ENCODE data around the gene CTSD. TPM values are rescaled to one million over a fixed set of nuclear protein-coding genes. Genes with fewer than 3 reads are reported as not detected.

The CTSD gene
- total RNA-seq, 3 donors from 2014 or later (not counting 1 experiment from before 2014, with no cell fraction given): 388 to 446 (median 415) TPM

GRCh38 chr11:1751531-1751921, 12.2 kb downstream of the CTSD start:
- peaks cover 36 to 85% of the 10 kb centered on the region in 2 donors for H3K4me1 Mint-ChIP-seq

GRCh38 chr11:1750840-1751530, 12.7 kb downstream of the CTSD start:
- 64% methylated on average over 14 of the region's 14 CpGs for WGBS (ENCODE audit: insufficient coverage)
- H3K36me3 ChIP-seq (ENCODE audit: control insufficient read depth, insufficient read depth, low read length): peaks cover 21% of the 10 kb centered on the region
- intact Hi-C loops (cut with micrococcal nuclease): no loop called here
- DNase-seq (no peak), ATAC-seq (no peak)
- Mint-ChIP-seq H3K27ac (peak overlapping the region in 1 of 2 donors; percentile 78), H3K36me3 (no peaks in the 10 kb centered on the region), H3K4me3 (no peak overlapping the region), H3K27me3 (ENCODE audit: low read depth in 2 of 2) (peaks cover 0 to 13% of the 10 kb centered on the region in 2 donors), H3K9me3 (no peaks in the 10 kb centered on the region), H3K4me1 (peaks cover 30 to 84% of the 10 kb centered on the region in 2 donors)
- H3K4me1 ChIP-seq (ENCODE audit: control insufficient read depth, insufficient read depth, low read length): peaks cover 93% of the 10 kb centered on the region
- TF ChIP-seq CTCF (IDR thresholded peaks at IDR 0.05): no peak
- H3K4me3 ChIP-seq (ENCODE audit: low read length): no peak overlapping the region
- peaks cover 6% of the 10 kb centered on the region for H3K27me3 ChIP-seq (ENCODE audit: control insufficient read depth, insufficient read depth, low read length)
- H3K27ac ChIP-seq (ENCODE audit: low read length): no peak overlapping the region
- no peaks in the 10 kb centered on the region for H3K9me3 ChIP-seq (ENCODE audit: control insufficient read depth, insufficient read depth, low read length)

More at GRCh38 chr11:1751531-1751921, 12.2 kb downstream of the CTSD start:
- Histone ChIP-seq H3K4me3 (ENCODE audit: low read length) (no peak overlapping the region), H3K9me3 (ENCODE audit: control insufficient read depth, insufficient read depth, low read length) (no peaks in the 10 kb centered on the region), H3K27ac (ENCODE audit: low read length) (no peak overlapping the region), H3K4me1 (ENCODE audit: control insufficient read depth, insufficient read depth, low read length) (peaks cover 94% of the 10 kb centered on the region), H3K36me3 (ENCODE audit: control insufficient read depth, insufficient read depth, low read length) (peaks cover 21% of the 10 kb centered on the region), H3K27me3 (ENCODE audit: control insufficient read depth, insufficient read depth, low read length) (peaks cover 6% of the 10 kb centered on the region)
- H3K27ac Mint-ChIP-seq: peak overlapping the region in 1 of 2 donors; percentile 52
- DNase-seq (no peak), ATAC-seq (no peak)
- H3K9me3 Mint-ChIP-seq: no peaks in the 10 kb centered on the region
- intact Hi-C loops (cut with micrococcal nuclease): no loop called here
- H3K36me3 Mint-ChIP-seq: no peaks in the 10 kb centered on the region
- H3K27me3 Mint-ChIP-seq (ENCODE audit: low read depth in 2 of 2): peaks cover 0 to 13% of the 10 kb centered on the region in 2 donors
- WGBS (ENCODE audit: insufficient coverage): 78% methylated on average over 5 of the region's 5 CpGs
- no peak for TF ChIP-seq CTCF (IDR thresholded peaks at IDR 0.05)
- no peak overlapping the region for H3K4me3 Mint-ChIP-seq

GRCh38 chr11:1750481-1750839, 13.3 kb downstream of the CTSD start, which contains the start of gene IFITM10:
TSS of gene IFITM10 (minus strand) at chr11:1750595. CDS start at chr11:1750442, 153 bp downstream.
- no peak within 1 kb of the TSS for H3K27ac ChIP-seq (ENCODE audit: low read length)
- H3K27me3 ChIP-seq (ENCODE audit: control insufficient read depth, insufficient read depth, low read length): peaks cover 6% of the 10 kb centered on the region
- no peak for DNase-seq
- Mint-ChIP-seq H3K4me1 (peaks cover 25 to 81% of the 10 kb centered on the region in 2 donors), H3K36me3 (no peaks in the 10 kb centered on the region), H3K4me3 (peak within 1 kb of the TSS; percentile 80), H3K27ac (peak within 1 kb of the TSS; percentile 36 to 78), H3K27me3 (ENCODE audit: low read depth in 2 of 2) (peaks cover 0 to 13% of the 10 kb centered on the region in 2 donors), H3K9me3 (no peaks in the 10 kb centered on the region)
- no peak for ATAC-seq
- H3K36me3 ChIP-seq (ENCODE audit: control insufficient read depth, insufficient read depth, low read length): peaks cover 21% of the 10 kb centered on the region
- H3K9me3 ChIP-seq (ENCODE audit: control insufficient read depth, insufficient read depth, low read length): no peaks in the 10 kb centered on the region
- no peak for TF ChIP-seq CTCF (IDR thresholded peaks at IDR 0.05)
- no peak within 1 kb of the TSS for H3K4me3 ChIP-seq (ENCODE audit: low read length)
- peaks cover 88% of the 10 kb centered on the region for H3K4me1 ChIP-seq (ENCODE audit: control insufficient read depth, insufficient read depth, low read length)
- WGBS (ENCODE audit: insufficient coverage): 50% methylated on average over 6 of the region's 6 CpGs
- intact Hi-C loops (cut with micrococcal nuclease): no loop called here

All from natural killer cell (primary cell).